ENCODE measurements around the gene SPI1. TPM values are rescaled to one million over a fixed set of nuclear protein-coding genes. Genes with fewer than 3 reads are reported as not detected.

SPI1 gene
- total RNA-seq, 1 experiment from 2014 or later, result not detected

DNA sequence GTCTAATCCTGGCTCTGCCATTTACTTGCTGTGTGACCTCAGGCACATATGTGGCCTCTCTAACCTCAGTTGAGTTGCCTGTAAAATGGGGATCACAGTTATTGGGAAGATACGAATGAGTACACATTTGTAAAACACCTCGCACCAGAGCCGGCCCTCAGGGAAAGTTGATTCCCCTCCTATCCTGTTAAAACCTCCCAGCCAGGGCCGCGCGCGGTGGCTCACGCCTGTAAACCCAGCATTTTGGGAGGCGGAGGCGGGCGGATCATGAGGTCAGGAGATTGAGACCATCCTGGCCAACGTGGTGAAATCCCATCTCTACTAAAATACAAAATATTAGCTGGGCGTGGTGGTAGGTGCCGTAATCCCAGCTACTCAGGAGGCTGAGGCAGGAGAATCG is 18.0 kb downstream of the SPI1 start:
- DNase-seq (ENCODE audit: extremely low read depth, low read depth), result no peak

DNA sequence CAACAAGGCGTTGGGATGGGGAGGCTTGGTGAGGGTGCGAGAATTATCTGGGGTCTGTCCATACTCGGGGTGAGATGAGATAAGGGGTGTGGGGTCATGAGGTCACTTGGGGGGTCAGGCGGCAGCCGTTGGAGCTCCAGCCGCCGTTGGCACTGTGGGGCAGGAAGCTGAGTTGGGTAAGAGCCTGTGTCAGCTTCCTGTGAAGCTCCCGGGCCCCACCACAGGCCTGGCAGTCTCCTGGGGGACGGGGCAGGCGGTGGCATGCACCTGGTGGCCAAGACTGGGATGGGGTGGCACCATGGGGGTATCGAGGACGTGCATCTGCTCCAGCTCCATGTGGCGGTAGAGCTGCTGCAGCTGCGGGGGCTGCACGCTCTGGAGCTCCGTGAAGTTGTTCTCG is 18.8 kb downstream of the SPI1 start:
- no peak for DNase-seq (ENCODE audit: extremely low read depth, low read depth)

DNA sequence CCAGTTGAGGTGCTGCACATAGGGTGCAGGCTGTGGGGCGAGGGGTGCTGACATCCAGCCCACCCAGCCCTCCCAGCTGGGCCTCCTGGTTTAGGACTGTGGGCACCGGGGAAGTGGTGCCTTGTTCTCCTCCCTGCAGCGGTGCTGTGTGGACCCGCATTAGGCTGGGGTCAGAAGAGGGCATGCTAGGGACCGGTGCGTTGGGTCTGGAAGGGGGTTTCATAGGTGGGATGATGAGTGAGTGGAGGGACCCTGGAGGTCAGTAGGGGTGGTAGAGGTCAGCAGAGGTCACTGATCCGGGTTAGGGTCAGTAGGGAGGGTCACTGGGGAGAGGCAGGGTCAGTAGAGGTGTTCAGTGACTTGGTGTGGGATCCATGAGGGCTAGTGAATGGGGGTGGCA is 19.2 kb downstream of the SPI1 start:
- DNase-seq (ENCODE audit: extremely low read depth, low read depth), result no peak

DNA sequence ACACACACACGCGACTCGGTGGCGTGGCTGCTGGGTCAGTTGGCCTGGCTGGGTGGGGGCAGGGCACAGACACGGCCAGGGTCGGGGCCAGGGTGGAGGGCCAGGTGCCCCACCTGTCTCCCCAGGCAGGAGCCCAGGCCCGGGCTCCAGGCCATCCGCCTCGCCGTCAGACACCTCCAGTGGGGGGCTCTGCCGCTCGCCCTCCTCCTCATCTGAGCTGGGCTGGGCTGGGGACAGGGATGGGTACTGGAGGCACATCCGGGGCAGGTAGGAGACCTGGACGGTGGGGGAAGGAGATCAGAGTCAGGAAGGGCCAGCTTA is 19.7 kb downstream of the SPI1 start:
- no peak for DNase-seq (ENCODE audit: extremely low read depth, low read depth)

DNA sequence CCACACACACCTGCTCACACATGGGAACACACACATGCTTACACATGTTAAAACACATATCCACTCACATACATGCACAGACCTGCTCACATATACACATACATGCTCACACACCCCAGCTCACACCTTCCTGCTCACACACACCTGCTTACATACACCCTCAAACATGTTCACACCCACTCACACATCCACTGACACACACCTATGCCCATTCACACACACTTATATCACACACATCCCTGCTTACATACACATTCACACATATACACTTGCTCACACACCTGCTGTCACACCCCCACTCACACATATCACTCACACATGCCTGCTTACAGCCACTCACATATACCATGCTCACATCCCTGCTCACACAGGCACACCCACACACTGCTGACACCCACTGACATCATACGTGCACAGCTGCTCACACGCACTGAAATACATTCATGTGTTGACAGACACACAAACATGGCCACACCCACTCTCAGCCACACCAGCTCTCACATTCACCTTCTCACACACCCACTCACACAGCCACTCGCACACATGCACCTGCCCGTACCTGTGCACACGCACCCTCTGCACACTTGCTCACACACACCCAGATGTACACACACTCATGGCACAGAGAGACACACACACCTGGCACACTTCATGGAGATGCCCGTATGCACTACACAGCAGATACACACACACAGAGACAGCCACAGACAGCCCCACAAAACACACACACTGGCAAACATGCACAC is 20.2 kb downstream of the SPI1 start:
- DNase-seq (ENCODE audit: extremely low read depth, low read depth), result no peak

DNA sequence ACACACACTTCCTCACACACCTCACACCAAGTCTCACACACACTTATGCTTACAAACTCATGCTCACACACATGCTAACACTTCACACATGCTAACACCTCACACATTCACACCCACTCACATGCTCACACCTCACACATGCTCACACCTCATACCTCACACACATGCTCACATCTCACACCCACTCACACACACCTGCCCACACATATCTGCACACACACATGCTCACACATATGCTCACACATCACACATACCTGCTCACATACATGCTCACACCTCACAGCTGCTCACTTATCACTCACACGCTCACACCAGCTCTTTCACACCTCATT is 21.4 kb downstream of the SPI1 start:
- no peak for DNase-seq (ENCODE audit: extremely low read depth, low read depth)

DNA sequence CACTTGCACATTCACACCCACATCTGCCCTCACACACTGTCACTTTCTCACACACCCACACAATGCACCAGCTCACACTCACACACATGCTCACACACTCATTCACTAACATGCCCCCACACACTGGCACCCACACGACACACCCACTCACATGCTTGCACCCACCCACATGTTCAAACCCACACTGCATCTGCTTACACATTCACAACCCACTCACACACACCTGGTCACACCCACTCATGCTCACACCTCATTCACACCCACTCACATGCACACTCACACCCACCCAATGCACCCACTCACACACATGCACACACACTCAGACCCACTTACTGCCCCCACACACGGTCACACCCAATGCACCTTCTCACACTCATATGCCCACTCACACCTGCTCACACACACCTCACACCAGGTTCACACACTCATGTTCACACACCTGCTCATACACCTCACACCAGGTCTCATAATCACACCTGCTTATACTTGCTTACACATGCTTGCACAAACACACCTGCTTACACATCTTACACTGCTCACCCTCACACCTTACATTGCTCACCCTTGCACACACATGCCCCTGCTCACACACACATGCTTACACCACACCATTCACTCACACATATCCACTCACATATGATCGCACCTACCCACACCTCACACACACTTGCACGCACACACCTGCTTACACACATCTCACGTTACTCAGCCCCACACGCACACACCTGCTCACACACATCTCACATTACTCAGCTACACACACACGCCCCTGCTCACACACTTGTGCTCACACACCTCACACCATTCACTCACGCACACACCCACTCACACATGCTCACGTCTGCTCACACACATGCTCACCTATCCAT is 22.0 kb downstream of the SPI1 start:
- DNase-seq (ENCODE audit: extremely low read depth, low read depth), result no peak

DNA sequence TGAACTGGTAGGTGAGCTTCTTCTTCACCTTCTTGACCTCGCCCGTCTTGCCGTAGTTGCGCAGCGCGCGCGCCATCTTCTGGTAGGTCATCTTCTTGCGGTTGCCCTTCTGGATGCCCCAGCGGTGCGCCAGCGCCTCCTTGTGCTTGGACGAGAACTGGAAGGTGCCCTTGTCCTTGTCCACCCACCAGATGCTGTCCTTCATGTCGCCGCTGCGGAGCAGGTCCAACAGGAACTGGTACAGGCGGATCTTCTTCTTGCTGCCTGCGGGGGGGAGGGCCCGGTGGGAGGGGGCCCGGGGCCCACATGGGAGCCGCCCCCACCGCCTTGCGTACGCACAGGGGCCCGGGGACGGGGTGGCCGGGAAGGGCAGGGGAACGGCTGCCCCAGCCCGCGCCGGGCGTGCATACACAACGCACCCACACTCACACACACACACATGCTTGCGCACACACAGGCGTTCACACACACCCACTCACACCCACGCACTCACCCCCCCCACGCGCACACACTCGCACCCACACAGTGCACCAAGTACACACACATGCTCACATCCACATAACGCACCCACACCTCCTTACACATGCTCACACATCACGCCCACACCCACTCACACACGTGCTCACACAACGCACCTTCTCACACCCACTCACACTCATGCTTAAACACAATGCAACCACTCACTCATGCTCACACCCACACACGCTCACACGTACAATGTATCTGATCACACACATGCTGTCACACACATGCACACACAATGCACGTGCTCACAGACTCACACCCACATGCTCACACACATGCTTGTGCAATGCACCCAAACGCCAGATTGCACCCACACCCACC is 22.8 kb downstream of the SPI1 start:
- peak; percentile 89 for DNase-seq (ENCODE audit: extremely low read depth, low read depth)

DNA sequence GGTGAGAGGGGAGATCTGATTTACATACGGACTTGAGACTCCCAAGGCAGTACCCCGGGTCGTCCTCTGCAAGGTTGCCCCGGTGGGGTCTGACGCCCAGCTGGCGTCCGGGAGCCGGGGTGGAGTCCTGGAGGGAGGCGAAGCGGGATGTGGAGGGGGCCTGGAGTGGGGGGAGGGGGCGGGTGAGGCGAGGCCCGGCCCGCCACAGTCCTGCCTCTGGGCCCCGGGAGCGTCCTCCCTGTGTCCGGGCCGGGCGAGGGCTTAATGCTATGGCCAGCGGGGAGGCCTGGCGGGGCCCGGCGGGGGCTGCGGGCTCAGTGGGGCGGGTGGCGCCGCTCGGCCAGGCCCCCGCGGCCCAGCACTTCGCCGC is 23.4 kb downstream of the SPI1 start:
- no peak for DNase-seq (ENCODE audit: extremely low read depth, low read depth)

DNA sequence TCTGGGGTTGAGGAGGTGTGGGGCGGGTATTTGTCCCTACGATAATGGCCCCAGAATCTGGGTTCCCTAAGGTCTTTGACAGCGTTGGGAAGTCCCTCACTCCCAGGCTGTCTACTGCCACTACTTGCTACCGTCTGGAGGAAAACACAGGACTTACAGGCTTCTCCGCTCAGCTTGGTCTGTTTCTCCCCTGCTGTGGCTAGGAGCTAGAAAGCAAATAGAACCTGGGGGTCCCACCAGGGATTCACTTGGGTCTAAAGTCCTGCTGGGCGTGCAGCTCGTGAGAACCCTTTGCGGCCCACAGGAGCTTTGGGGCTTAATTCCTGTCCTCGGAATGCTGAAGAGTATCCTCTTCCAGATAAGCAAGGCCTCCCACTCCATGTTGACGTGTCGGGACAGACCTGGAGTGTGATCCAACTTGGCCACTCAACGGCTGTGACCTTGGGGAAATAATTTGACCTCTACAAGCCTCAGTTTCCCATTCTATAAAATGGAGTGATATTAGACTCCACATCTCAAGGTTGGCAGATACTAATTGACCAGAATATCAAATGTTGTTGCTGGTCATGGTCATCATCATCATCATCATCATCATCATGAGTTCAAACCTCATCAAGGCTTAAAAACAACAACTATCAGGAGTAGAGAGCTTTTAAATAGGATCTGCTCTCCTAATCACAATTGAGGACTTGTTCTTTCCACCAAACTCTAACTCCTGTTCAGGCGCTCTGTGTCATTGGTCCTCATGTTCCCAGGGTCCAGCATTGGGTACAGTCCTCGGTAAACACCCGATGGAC is 24.2 kb downstream of the SPI1 start:
- DNase-seq (ENCODE audit: extremely low read depth, low read depth), result no peak

DNA sequence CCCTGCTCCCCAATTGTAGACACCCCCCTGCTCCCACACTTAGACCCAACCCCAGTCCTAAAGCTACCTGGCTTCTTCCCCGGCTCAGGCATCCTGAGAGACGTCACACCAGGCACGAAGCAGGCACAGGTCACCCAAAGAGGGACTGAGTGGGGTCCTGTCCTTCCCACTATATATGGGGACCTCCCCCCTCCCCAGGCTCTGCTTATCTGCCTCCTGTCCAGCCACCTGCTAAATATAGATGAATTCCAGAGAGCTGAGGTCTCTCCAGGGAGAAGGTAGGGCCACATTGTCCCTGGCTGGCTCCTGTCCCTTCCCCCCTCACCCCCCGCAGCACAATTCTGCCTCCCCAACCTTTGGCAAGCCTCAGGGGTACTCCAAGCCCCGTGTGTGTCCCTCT is 25.8 kb downstream of the SPI1 start, which contains the start of gene MYBPC3:
Gene MYBPC3, minus strand, starts transcription at position 147 of the 400 bp plus-strand sequence. Its CDS starts 55 bp downstream, at position 92.
- DNase-seq (ENCODE audit: extremely low read depth, low read depth), result no peak

DNA sequence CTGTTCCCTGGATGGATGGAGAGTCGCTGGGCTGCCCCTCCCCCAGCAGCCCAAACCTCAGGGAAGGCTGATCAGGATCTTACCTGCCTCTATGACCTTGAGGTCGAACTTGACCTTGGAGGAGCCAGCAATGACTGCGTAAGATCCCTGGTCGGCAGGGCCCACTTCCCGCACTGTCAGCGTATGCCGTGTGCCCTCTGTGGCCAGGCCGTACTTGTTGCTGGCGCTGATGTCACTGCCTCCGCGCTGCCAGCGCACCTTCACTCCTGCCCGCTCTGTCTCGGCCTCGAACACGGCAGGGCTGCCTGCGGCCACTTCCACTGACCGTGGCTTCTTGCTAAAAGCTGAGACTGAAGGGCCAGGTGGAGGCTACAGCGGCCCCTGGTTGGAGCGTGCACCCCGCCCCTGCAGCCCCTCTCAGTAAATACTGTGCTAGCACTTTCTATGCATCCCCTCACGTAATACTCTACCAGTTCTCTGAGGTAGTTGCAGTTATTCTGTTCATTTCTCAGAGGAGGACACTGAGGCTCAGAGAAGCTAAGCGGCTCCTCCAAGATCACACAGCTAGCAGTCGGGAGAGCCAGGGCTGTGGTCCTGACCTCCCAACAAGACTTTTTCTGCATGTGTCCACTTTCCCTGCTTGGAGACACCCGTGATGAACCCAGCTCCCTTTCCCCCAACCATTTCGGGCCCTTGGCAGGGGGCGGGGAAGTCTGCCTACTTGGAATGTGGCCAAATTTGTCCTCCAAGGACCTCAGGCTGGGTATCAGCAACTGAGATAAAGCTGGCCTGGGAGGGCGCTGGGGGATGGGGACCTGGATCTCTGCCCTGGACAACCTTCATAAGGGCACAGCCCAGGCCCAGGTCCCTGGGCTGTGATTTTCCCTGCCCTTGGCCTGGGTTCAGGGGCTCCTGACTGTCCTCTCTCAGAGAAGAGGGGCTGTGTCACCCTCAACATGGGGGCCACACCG is 26.9 kb downstream of the SPI1 start:
- DNase-seq (ENCODE audit: extremely low read depth, low read depth), result no peak

DNA sequence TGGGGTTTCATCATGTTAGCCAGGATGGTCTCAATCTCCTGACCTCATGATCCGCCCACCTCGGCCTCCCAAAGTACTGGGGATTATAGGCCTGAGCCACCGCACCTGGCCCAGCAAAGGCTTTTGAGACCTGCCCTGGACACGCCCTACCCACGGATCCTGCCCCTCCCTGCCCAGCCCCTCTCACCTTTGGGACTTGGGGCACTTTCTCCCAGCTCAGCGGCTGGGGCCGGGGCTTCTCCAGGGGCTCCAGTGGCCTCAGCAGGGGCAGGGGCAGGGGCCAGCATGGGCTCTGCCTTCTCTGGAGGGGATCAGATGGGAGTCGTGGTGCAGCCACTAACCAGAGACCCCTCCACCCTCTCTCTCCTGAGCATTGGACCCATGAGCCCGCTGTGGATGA is 28.0 kb downstream of the SPI1 start:
- DNase-seq (ENCODE audit: extremely low read depth, low read depth), result no peak

DNA sequence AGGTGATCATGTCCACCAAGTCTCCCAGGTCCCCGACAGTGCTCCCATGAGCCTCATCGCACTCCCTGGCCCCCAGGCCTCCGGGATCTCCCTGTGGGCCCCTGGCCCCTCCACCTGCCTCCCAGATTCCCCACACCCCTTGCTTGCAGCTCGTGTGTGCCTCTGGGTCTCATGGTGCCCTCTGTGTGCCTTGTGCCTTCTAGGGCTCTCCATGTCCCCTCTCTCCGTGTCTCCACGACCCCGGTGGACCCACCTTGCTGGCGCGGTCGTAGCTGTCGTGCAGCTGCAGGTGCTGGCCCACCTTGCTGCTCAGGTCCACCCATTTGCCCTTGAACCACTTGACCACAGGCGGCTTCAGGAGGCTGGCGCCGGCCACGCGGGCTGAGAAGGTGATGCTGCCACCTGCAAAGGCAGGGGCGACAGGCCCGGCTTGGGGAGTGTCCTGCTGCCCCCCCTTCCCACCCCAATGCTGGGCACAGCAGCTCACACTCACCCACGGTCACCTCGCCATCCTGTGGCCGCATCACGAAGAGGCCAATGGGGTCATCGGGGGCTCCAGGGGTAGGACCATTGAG is 28.7 kb downstream of the SPI1 start:
- no peak for DNase-seq (ENCODE audit: extremely low read depth, low read depth)

DNA sequence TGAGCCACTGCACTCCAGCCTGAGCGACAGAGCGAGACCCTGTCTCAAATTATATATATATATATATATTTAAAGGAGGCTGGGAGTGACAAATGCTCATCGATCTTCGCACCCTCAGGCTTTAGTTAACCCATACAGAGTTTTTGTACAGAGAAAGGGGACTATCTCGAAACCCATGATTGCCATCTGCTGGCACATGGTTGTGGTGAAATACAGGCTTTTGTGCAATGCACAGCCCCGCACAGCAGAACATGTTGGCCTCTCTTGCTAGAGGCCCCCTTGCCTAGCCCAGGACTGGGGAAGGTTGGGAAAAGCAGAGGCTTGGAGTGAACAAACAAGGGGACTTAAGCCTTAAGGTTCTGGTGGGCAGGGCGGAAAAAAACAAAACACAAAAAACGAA is 29.5 kb downstream of the SPI1 start:
- no peak for DNase-seq (ENCODE audit: extremely low read depth, low read depth)

DNA sequence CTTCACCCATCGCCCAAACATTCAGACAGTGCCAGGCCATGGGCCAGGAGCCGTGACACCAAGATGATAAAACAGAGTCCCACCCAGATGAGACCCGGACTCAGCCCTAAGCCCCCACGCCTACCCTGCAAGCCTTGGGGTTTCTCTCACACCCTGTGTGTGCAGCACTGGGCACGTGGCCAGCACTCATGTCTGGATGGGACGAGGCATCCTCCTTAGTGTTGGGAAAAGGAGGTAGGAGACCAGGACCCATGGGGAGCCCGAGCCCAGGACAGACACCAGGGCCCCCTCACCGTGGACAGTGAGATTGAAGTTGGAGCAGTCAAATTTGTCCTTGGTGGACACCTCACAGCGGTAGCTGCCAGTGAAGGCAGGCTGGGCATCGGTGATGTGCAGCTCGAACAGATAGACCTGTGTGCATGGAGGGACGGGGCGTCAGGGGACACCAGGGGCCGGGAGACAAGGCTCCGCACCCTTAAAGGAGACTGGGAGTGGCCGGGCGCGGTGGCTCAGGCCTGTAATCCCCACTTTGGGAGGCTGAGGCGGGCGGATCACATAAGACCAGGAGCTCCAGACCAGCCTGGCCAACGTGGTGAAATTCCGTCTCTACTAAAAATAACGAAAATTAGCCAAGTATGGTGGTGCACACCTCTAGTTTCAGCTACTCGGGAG is 30.1 kb downstream of the SPI1 start:
- no peak for DNase-seq (ENCODE audit: extremely low read depth, low read depth)

DNA sequence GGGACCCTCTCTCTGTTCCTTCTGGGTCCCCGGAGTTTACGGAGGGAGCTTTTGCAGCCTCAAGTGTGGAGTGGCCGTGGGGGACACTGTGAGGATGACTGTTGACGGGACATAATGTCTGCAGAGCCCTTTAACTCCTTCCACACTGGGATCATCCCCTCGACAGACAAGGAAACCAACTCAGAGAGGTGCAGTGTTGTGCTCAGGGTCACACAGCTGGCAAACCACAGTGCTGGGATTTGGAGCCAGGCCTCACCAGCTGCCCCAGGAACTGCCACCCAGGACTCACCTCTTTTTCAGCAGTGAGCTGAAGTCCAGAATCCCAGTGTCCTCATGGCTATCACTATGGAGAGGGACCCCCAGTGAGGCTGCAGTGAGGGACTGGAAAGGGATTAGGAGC is 31.2 kb downstream of the SPI1 start:
- no peak for DNase-seq (ENCODE audit: extremely low read depth, low read depth)

DNA sequence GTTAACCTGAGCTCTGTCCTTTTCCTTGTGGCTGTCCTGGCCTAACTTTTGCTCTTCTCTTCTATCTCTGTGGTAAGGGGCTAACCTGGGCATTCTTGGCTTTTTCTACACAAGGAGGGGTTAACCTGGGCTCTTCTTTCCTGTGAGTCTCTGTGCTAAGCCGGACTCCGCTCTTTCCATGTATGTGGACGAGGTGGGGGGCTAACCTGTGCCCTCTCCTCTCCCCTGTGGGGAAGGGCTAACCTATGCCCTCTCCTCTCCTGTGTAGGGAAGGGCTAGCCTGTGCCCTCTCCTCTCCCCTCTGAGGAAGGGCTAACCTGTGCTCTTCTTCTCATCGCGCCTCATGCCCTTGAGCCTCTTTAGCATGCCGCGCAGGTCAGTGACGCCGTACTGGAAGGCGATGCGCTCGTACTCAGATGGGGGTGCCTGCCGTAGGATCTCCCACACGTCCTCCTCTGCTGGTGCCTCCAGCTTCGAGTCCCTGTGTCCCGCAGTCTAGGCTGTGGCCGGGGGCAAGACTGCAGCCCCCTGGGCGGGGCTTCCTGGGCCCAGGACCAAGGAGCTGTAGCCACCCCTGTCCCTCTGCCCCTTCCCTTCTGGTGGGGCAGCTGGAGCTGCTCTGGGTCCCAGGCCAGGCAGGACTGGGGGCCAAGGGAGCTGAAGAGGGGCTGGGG is 32.3 kb downstream of the SPI1 start:
- DNase-seq (ENCODE audit: extremely low read depth, low read depth), result no peak

Measured in NCI-H460 (cell line).